Activated CD4-positive, alpha-beta T cell treated with anti-CD3 and anti-CD28 coated beads, Interleukin-2, amount 50 U/mL, for 24 hours (primary cell): ENCODE measurements around the gene TMUB1.

ENCODE experiments used
- DNase-seq, 2 donors: peaks; one replicate each; pipeline ENCODE4 v3.0.0-alpha.2; 2020; ENCODE audit warnings: low read depth in 1 of 2, low spot score in 1 of 2

The TMUB1 gene

DNA sequence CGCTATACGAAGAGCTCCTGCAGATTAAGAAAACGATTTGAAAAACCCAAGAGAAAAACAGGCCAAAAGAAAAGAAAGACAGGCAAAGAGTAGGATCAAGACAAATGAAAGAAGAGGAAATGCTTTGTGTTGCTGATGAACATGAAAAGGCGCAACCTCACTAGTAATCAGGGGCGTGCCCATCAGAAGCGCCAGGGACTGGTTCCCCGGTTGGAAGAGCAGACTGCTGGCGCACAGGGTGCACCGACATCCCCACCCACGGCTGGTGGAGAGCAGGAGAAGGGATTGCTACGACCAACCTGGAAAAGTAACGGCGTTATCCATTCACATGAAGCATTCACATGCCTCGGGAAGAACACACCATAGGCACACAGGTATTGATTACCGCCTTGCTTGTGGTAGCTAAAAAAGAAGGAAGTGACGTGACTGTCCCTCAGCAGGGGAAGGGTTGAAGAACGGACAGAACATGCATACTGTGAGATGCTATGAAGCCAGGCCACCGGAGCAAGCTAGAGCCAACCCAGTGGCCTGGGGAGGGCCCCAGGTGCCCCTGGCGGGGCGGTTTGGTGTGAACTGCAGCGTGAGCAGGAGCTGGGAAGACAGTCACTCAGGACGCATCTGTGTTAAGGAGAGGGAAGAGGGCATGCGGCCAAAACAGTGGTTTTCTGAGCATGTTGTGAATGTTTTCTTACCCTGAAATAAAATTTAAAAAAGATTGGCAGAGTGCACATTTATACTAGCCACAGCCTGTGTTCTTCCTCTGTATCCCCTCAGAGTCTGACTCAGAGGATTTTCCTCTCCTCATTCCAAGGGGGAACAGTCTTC, 21.3 kb upstream of the TMUB1 start:
- DNase-seq: no peak

- no peak for DNase-seq
Measured at GRCh38 chr7:151103973-151104372, 20.7 kb upstream of the TMUB1 start.

DNA sequence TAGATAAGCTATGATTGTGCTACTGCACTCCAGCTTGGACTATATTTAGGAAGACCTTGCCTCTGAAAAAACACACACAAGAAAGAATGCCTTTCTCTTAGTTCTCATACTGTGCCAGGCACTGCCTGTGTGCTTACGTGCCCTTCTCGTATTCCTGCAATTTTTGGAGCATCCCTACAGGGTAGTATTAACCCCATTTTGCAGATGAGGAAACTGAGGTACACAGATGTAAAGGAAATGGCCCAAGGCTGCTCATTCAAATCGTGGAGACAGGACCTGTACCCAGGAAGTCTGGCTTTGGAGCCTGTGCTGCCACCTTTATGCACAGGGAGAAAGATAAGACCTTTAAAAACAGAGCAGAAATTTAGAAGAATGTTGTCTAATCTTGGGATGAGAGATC, 19.7 kb upstream of the TMUB1 start:
- no peak for DNase-seq

DNA sequence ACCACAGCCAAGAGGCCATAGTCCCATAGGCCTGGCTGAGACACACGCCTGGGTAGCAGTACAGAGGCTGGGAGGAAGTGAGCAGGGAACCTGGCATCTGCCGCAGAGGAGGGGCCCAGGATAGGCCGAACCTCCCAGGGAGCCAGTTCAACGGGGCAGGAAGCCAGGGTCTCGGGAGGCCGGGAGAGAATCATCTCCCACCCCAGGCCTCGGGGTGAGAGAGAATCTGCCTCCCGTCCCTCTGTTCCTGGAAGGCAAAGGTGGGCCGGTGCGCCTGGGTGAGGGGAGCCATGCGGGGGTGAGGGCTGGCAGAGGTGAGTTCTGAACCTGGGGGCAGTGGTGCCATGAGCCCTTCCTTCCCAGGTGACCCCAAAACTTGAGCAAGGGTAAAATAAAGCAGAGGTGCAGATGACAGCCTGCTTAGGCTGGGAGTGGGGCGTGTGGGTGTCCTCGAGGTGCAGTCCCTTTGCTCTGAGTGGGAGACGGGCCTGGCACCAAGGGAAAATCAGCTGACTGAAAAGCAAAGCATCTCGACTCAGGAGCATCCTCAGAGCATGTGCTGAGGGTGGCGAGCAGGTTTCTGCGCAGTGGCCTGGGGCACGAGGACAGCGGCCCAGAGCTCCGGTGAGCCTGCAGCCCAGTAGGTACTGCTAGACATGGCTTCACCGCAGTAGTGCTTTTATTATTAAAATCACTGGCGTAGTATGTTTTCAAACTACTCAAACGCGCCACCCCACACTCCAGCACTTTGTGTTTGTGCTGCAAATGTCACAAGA, 18.5 kb upstream of the TMUB1 start:
- no peak for DNase-seq

DNA sequence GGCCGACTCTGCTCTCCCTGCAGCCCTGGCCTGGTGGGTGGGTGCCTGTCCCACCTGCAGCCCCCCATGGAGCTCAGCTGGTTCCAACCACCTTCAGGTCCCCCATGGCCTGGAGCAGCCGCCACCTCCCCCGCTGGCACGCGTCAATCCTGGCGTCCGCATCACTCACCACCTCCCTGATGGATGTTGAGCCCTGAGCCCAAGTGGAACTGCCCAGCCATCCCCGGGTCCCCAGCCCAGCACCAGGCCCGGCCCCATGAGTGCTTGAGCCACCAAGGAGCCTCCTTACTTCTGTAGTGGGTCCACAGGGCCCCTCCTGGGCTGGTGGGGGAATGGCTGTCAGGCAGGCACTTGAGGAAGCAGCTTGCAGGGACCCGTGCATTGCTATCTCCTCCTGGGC, 17.6 kb upstream of the TMUB1 start:
- no peak for DNase-seq

- no peak for DNase-seq
Measured at GRCh38 chr7:151099486-151100211, 16.4 kb upstream of the TMUB1 start.

DNA sequence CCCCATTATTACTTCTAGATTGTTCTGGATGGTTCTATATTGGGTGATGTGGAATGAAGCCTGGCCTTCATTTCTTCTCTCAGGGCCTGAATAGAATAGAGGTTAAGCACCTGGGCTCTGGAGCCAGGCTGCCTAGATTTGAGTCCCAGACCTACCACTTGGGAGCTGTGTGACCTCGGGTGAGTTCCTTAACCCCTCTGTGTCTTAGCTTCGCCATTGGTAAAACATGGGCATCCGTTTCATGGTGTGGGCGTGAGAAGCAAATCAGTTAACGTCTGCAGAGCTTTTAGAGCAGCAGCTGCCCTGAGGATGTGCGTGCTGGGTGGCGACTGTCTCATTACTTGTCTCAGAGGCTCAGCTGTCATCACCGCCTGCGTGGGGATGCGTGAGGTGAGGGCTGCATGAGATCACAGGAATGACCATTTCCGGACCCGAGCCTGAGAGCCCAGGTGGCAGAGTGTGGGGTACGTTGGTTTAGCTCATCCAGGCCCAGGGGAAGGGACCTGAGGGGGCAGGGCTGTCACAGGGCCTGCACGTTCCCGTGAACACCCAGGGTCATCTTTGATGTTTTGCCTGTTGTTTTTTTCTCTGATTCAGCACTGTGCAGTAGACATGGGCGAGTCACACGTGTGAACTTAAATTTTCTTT, 12.7 kb upstream of the TMUB1 start:
- no peak for DNase-seq

GRCh38 chr7:151095123-151095797, 12.0 kb upstream of the TMUB1 start:
- no peak for DNase-seq

- DNase-seq: no peak
Measured at GRCh38 chr7:151094675-151095074, 11.4 kb upstream of the TMUB1 start.

- no peak for DNase-seq
Measured at GRCh38 chr7:151093748-151094147, 10.5 kb upstream of the TMUB1 start.

GRCh38 chr7:151091988-151092387, 8.7 kb upstream of the TMUB1 start:
- no peak for DNase-seq

DNA sequence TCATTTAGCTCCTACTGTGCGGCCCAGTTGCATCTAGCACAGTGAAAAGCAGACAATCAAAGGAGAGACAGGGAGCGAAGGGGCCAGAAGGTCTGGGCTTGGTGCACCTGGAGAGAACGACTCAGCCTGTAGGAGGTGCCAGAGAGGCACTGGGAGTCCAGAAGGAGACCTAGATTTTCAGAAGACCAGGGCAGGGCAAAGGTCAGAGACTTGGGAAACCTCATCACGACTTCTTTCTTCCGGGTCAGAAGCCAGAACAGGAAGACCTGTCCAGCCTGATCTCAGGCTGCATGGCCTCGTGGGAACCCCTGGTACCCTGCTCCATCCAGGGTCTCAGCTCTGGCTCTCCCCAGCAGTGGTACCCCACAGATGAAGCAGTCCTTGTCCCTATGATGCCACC, 8.1 kb upstream of the TMUB1 start:
- no peak for DNase-seq

- DNase-seq: no peak
Measured at GRCh38 chr7:151091003-151091402, 7.7 kb upstream of the TMUB1 start.

DNA sequence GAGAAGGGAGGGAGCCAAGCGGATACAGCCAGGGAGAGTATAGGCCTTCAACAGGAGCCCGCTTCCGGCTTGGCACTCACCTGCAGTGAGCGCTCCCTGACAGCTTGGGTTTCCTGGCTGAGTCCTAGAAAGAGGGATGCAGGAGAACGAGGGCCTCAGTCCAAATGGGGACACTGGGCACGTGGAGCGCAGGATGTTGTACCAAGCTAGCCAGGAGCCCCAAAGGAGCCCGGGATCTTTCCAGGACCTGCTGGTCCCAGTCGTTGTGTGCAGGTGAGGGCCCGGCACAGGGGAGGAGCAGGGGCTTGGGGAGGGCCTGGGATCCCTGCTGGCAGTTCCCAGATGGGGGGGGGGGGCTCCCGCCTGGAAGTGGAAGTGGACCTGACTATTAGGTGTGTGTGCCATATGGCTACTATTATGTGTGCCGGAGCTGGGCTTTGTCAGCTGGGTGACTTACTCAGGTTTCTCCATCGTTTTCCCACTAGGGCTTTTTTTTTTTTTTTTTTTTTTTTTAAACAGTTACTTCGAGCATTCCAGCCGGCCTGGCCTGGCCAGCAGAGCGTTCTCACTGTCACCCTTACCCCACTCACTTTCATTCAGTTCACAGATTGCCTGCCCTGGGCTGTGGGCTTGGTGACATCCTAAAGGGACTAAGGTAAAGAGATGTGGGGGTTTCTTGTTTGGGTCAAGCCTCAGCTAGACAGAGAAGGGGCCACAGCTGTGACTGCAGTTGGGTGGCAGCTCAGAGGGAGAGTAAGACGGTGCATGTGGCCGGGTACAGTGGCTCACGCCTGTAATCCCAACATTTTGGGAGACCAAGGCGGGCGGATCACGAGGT, 6.8 kb upstream of the TMUB1 start:
- no peak for DNase-seq

- no peak for DNase-seq
Measured at GRCh38 chr7:151088856-151089699, 5.8 kb upstream of the TMUB1 start.

GRCh38 chr7:151088019-151088855, 4.9 kb upstream of the TMUB1 start:
- no peak for DNase-seq

DNA sequence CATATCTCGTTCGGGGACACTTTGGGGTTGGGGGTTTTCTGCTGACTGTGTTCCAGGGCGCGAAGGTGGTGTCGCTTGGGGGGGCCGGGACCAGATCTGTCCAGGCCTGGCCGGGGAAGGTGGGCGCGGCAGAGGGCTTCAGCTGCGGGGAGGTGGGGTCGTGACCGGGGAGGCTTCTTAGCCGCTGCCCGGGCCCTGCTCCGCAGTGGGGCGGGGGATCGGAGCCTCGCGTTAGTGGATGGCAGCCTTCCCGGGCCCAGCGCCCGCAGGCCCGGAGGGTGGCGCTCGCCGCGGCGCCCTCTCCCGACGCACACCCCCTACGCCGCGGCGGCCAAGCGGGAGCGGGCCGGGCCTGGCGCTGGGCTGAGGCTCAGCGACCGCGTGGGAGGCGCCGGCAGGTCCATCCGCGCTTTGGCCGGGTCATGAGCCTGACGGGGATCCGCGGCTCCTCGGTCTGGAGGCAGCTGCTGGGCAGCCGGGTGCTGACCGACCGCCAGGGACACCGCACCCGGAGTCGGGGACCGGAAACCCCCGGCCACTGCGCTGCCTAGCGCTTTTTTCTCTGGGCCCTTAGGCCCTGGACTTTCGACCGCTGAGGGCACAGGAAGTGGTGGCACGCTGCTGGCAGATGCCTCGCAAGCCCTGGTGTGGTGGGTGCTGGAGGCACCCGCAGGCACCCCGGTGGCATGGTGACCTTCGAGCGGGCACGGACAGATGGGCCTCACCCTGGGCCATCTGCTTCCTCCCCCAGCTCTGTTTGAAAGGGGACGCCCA, 4.1 kb upstream of the TMUB1 start:
- DNase-seq: no peak
